IMR-90 (cell line): ENCODE measurements around the gene ZFPL1. TPM values are rescaled to one million over a fixed set of nuclear protein-coding genes. Genes with fewer than 3 reads are reported as not detected.

Source experiments
- ATAC-seq: fragments of 200-7000 bp; cut with Tn5 transposase; 2 replicates; pipeline ENCODE4 v1.9.1; 2020; ENCODE audit warnings: low read depth, mild to moderate bottlenecking, moderate library complexity
- BruUV-seq: library from RNA; stranded (reverse); fragments of 400-500 nt; replicated peaks from 2 replicates; lab custom pipeline; 2021; lab: Mats Ljungman, UMichigan
- CTCF ChIA-PET: fragments of 300-600 bp; formaldehyde crosslinking; extraction: SDS; loops from one replicate; lab custom pipeline; 2021; ENCODE audit warnings: antibody characterized with exemption; lab: Yijun Ruan, JAX
- POLR2A ChIA-PET: fragments of 300-600 bp; sonication (Branson Sonifier 250); formaldehyde crosslinking; loops from one replicate; lab custom pipeline; 2022; ENCODE audit warnings: antibody characterized with exemption; ENCODE audit not compliant: unreplicated experiment; lab: Charles Lee
- DNase-seq: peaks from one replicate; pipeline ENCODE4 v3.0.0; 2013
- H2AFZ ChIP-seq: replicated peaks from 2 replicates; pipeline ENCODE3; 2013; ENCODE audit warnings: low read length, mild to moderate bottlenecking; ENCODE audit not compliant: poor library complexity
- H2AK5ac ChIP-seq: 2 replicates; pipeline ENCODE4 v1.6.1; 2013; ENCODE audit warnings: low read depth, low read length, inconsistent platforms
- H2AK9ac ChIP-seq: replicated peaks from 2 replicates; pipeline ENCODE3; 2013; ENCODE audit warnings: mild to moderate bottlenecking, low read depth, low read length, moderate library complexity; ENCODE audit not compliant: poor library complexity
- H2BK120ac ChIP-seq: 2 replicates; pipeline ENCODE4 v1.6.1; 2013; ENCODE audit warnings: low read depth, low read length, inconsistent platforms
- H2BK15ac ChIP-seq: 3 replicates; pipeline ENCODE4 v1.6.1; 2013; ENCODE audit warnings: low read depth, low read length, inconsistent platforms
- H2BK20ac ChIP-seq: 2 replicates; pipeline ENCODE4 v1.6.1; 2013; ENCODE audit warnings: low read depth, mild to moderate bottlenecking, inconsistent platforms, low read length, moderate library complexity
- H2BK5ac ChIP-seq: 2 replicates; pipeline ENCODE4 v1.6.1; 2013; ENCODE audit warnings: mild to moderate bottlenecking, low read depth, low read length, inconsistent platforms; ENCODE audit not compliant: poor library complexity, severe bottlenecking
- H3K14ac ChIP-seq: replicated peaks from 2 replicates; pipeline ENCODE4 v1.6.1; 2013; ENCODE audit warnings: low read depth, low read length, inconsistent platforms
- H3K18ac ChIP-seq: 2 replicates; pipeline ENCODE4 v1.6.1; 2013; ENCODE audit warnings: low read depth, low read length, control low read depth
- H3K23ac ChIP-seq: 2 replicates; pipeline ENCODE4 v1.6.1; 2013; ENCODE audit warnings: low read depth, low read length, inconsistent platforms
- H3K27ac ChIP-seq: 2 replicates; pipeline ENCODE4 v1.5.1; 2013; ENCODE audit warnings: mild to moderate bottlenecking, control low read depth, low read length; ENCODE audit not compliant: insufficient read depth
- H3K27me3 ChIP-seq: 2 replicates; pipeline ENCODE4 v1.6.1; 2013; ENCODE audit warnings: low read length; ENCODE audit not compliant: control insufficient read depth, insufficient read depth
- H3K36me3 ChIP-seq: 2 replicates; pipeline ENCODE4 v1.6.1; 2013; ENCODE audit warnings: low read length, mixed read lengths; ENCODE audit not compliant: control insufficient read depth, insufficient read depth
- H3K4ac ChIP-seq: 2 replicates; pipeline ENCODE4 v1.6.1; 2013; ENCODE audit warnings: low read depth, low read length, inconsistent platforms
- H3K4me1 ChIP-seq: 2 replicates; pipeline ENCODE4 v1.6.1; 2013; ENCODE audit warnings: low read length, mixed read lengths; ENCODE audit not compliant: control insufficient read depth, insufficient read depth
- H3K4me2 ChIP-seq: 2 replicates; pipeline ENCODE4 v1.6.1; 2013; ENCODE audit warnings: low read depth, mild to moderate bottlenecking, control low read depth, low read length, moderate library complexity
- H3K4me3 ChIP-seq: 2 replicates; pipeline ENCODE4 v1.5.1; 2013; ENCODE audit warnings: low read depth, mild to moderate bottlenecking, control low read depth, low read length, moderate library complexity; ENCODE audit not compliant: insufficient read depth
- H3K56ac ChIP-seq: 2 replicates; pipeline ENCODE4 v1.6.1; 2013; ENCODE audit warnings: low read length, inconsistent platforms; ENCODE audit not compliant: insufficient read depth; ENCODE audit errors: extremely low read depth
- H3K79me1 ChIP-seq, 2 experiments: 2 replicates each; pipeline ENCODE4 v1.6.1; 2013; ENCODE audit warnings: low read length in 2 of 2, inconsistent platforms in 1 of 2, low read depth in 1 of 2
- H3K9ac ChIP-seq: 2 replicates; pipeline ENCODE4 v1.6.1; 2013; ENCODE audit warnings: low read depth, low read length, control low read depth
- H3K9me1 ChIP-seq: 2 replicates; pipeline ENCODE4 v1.6.1; 2013; ENCODE audit warnings: low read length, inconsistent platforms; ENCODE audit not compliant: insufficient read depth
- H3K9me3 ChIP-seq: 2 replicates; pipeline ENCODE4 v1.6.1; 2013; ENCODE audit warnings: low read length; ENCODE audit not compliant: control insufficient read depth, insufficient read depth
- H4K20me1 ChIP-seq: 2 replicates; pipeline ENCODE4 v1.6.1; 2013; ENCODE audit warnings: low read length, inconsistent platforms; ENCODE audit not compliant: insufficient read depth
- H4K5ac ChIP-seq: 2 replicates; pipeline ENCODE4 v1.6.1; 2013; ENCODE audit warnings: mild to moderate bottlenecking, low read depth, low read length, control low read depth
- H4K8ac ChIP-seq, 2 experiments: 2 replicates each; pipeline ENCODE4 v1.6.1; 2013; ENCODE audit warnings: low read depth in 2 of 2, low read length in 2 of 2, control low read depth in 1 of 2, inconsistent platforms in 1 of 2
- H4K91ac ChIP-seq: 2 replicates; pipeline ENCODE4 v1.6.1; 2013; ENCODE audit warnings: low read depth, low read length, inconsistent platforms; ENCODE audit not compliant: insufficient read depth
- BHLHE40 ChIP-seq: fragments of 150-350 bp; IDR thresholded peaks from 2 replicates; pipeline ENCODE4 v1.6.1; 2016; ENCODE audit warnings: mild to moderate bottlenecking, low read depth, low read length
- CEBPB ChIP-seq: IDR thresholded peaks from 2 replicates; pipeline ENCODE4 v1.6.1; 2012; ENCODE audit warnings: low read depth, low read length, improper control_type of control experiment
- CHD1 ChIP-seq: IDR thresholded peaks from 2 replicates; pipeline ENCODE4 v1.6.1; 2012; ENCODE audit warnings: low read depth, low read length, improper control_type of control experiment
- FOS ChIP-seq: fragments of 150-350 bp; IDR thresholded peaks from 2 replicates; pipeline ENCODE4 v1.6.1; 2016; ENCODE audit warnings: low read depth, low read length
- MAFK ChIP-seq: IDR thresholded peaks from 2 replicates; pipeline ENCODE4 v1.6.1; 2012; ENCODE audit warnings: low read depth, low read length, improper control_type of control experiment
- MAZ ChIP-seq: IDR thresholded peaks from 2 replicates; pipeline ENCODE4 v1.6.1; 2012; ENCODE audit warnings: low read depth, mild to moderate bottlenecking, low read length, improper control_type of control experiment, moderate library complexity, borderline replicate concordance
- MXI1 ChIP-seq: IDR thresholded peaks from 2 replicates; pipeline ENCODE4 v1.6.1; 2012; ENCODE audit warnings: low read depth, mild to moderate bottlenecking, low read length, moderate library complexity, borderline replicate concordance
- NFE2L2 ChIP-seq: fragments of 150-350 bp; IDR thresholded peaks from 2 replicates; pipeline ENCODE4 v1.6.1; 2016; ENCODE audit warnings: low read depth, mild to moderate bottlenecking, low read length
- POLR2A ChIP-seq: IDR thresholded peaks from 2 replicates; pipeline ENCODE4 v1.6.1; 2012; ENCODE audit warnings: mild to moderate bottlenecking, low read depth, low read length
- RAD21 ChIP-seq: IDR thresholded peaks from 2 replicates; pipeline ENCODE4 v1.6.1; 2012; ENCODE audit warnings: low read length, improper control_type of control experiment
- RCOR1 ChIP-seq: IDR thresholded peaks from 2 replicates; pipeline ENCODE4 v1.6.1; 2012; ENCODE audit warnings: mild to moderate bottlenecking, low read length, improper control_type of control experiment; ENCODE audit not compliant: insufficient replicate concordance
- RFX5 ChIP-seq: IDR thresholded peaks from 2 replicates; pipeline ENCODE4 v1.8.0; 2012; ENCODE audit warnings: low read depth, mild to moderate bottlenecking, low read length, moderate library complexity
- SMC3 ChIP-seq: fragments of 150-350 bp; IDR thresholded peaks from 2 replicates; pipeline ENCODE4 v1.6.1; 2016; ENCODE audit warnings: low read depth, mild to moderate bottlenecking, antibody characterized with exemption, low read length, moderate library complexity
- WGBS, 2 experiments: methylation state at CpG; one replicate each; pipeline versions ENCODE4 v1.1.5 to v1.1.7; 2013; ENCODE audit warnings: missing lambda C conversion rate in 2 of 2; ENCODE audit not compliant: insufficient read length in 1 of 2; ENCODE audit errors: extremely low coverage in 2 of 2; 5-methylcytosine and 5-hydroxymethylcytosine counted together
- dilution Hi-C: fragments of 300-500 bp; cut with HindIII; formaldehyde crosslinking; loops from one replicate; pipeline ENCODE4 v1.14.3; 2018; ENCODE audit warnings: low sequenced_read_pairs; ENCODE audit not compliant: unreplicated experiment
- in situ Hi-C: fragments of 300-500 bp; cut with MboI; formaldehyde crosslinking; loops from 3 replicates; pipeline ENCODE4 v1.14.3; 2019; ENCODE audit warnings: low sequenced_read_pairs, inconsistent platforms, mixed read lengths
- intact Hi-C: fragments of 100-400 bp; cut with micrococcal nuclease; formaldehyde crosslinking; loops from 2 replicates; pipeline ENCODE4 v1.10.0; 2022
- polyA plus RNA-seq, 3 experiments: library from polyadenylated mRNA; depleted of rRNA; stranded (reverse); fragments of >200 nt; gene quantifications; 2 replicates each; pipeline ENCODE4 v1.2.3, GENCODE V29; 2012; ENCODE audit warnings: low replicate concordance in 1 of 3
- total RNA-seq: library from RNA; depleted of rRNA; stranded (reverse); fragments of >200 nt; gene quantifications from 2 replicates; pipeline ENCODE4 v1.2.3, GENCODE V29; 2012
- TF ChIP-seq, protein P1 (sequence below): fragments of 150-350 bp; IDR thresholded peaks from 2 replicates; pipeline ENCODE4 v1.6.1; 2017; ENCODE audit warnings: mild to moderate bottlenecking, antibody characterized with exemption, low read length, low read depth
- TF ChIP-seq, protein P2 (sequence below): fragments of 150-350 bp; IDR thresholded peaks from 2 replicates; pipeline ENCODE4 v1.6.1; 2016; ENCODE audit warnings: low read depth, mild to moderate bottlenecking, low read length, moderate library complexity, borderline replicate concordance
- TF ChIP-seq, protein P3 (sequence below): conservative IDR thresholded peaks from 2 replicates; pipeline ENCODE4 v1.5.1; 2012; ENCODE audit warnings: mild to moderate bottlenecking, low read depth, low read length, improper control_type of control experiment

The ZFPL1 gene
- total and polyA plus RNA-seq, 2 of the 4 experiments (the other 2 are of a cell fraction), result 24.0 to 67.5 TPM

DNA sequence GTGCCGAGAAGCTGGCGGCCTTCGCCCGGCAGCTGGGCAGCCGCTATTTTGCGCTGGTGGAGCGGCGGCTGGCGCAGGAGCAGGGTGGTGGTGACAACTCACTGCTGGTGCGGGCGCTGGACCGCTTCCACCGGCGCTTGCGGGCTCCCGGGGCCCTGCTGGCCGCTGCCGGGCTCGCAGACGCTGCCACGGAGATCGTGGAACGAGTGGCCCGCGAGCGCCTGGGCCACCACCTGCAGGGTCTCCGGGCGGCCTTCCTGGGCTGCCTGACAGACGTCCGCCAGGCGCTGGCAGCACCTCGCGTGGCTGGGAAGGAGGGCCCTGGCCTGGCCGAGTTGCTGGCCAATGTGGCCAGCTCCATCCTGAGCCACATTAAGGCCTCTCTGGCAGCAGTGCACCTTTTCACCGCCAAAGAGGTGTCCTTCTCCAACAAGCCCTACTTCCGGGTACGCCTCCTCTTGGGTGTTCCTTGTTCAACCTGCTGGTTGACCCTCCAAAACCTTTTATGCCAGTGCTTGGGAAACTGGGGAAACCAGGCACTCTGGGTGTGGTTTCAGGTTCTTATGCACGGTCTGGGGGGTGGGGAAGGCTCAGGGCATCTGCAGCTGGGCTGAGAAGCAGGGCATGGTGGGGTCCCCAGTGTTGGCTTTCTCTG, 24.6 kb downstream of the ZFPL1 start:
- Histone ChIP-seq H3K4me2 (no peak overlapping the region), H2AFZ (no peak overlapping the region), H3K4me1 (peaks cover 13% of the 10 kb centered on the region; the same call in 1 of the 2 replicates), H3K14ac (no peak overlapping the region), H3K79me1 (peaks cover 5 to 29% of the 10 kb centered on the region in 2 experiments; a peak in 3 of 4 replicates), H3K23ac (no peak overlapping the region), H4K8ac (no peak overlapping the region), H4K5ac (no peak overlapping the region), H2BK15ac (no peak overlapping the region), H2BK5ac (no peak overlapping the region), H3K9me1 (peaks cover under 1% of the 10 kb centered on the region; the same call in 1 of the 2 replicates), H3K27ac (no peak overlapping the region), H3K4ac (no peak overlapping the region), H3K9ac (no peak overlapping the region), H2AK5ac (no peak overlapping the region), H2BK120ac (no peak overlapping the region), H3K4me3 (no peak overlapping the region), H2BK20ac (no peak overlapping the region), H3K18ac (no peak overlapping the region), H4K91ac (no peak overlapping the region), H4K20me1 (peaks cover 11% of the 10 kb centered on the region; the same call in 1 of the 2 replicates), H3K27me3 (no peaks in the 10 kb centered on the region), H2AK9ac (no peak overlapping the region), H3K56ac (no peak overlapping the region), H3K9me3 (no peaks in the 10 kb centered on the region), H3K36me3 (peaks cover 11% of the 10 kb centered on the region; the same call in 1 of the 2 replicates)
- intact Hi-C loops (no loop called here), dilution Hi-C loops (no loop called here), in situ Hi-C loops (no loop called here)
- no peak for DNase-seq
- 96% methylated on average over 33 of the region's 38 CpGs; no CpG with 5 or more reads in 1 of the 2 experiments for WGBS, 2 experiments
- ATAC-seq, result no peak
- CTCF ChIA-PET, result no interaction called here
- TF ChIP-seq RFX5 (no peak), RCOR1 (no peak), CHD1 (no peak), MAZ (no peak), SMC3 (no peak), MAFK (no peak), RAD21 (no peak), MXI1 (no peak), POLR2A (no peak), CEBPB (no peak), BHLHE40 (no peak), FOS (no peak), NFE2L2 (no peak)
- TF ChIP-seq, protein P1, sequence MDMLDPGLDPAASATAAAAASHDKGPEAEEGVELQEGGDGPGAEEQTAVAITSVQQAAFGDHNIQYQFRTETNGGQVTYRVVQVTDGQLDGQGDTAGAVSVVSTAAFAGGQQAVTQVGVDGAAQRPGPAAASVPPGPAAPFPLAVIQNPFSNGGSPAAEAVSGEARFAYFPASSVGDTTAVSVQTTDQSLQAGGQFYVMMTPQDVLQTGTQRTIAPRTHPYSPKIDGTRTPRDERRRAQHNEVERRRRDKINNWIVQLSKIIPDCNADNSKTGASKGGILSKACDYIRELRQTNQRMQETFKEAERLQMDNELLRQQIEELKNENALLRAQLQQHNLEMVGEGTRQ, result no peak
- TF ChIP-seq, protein P2, sequence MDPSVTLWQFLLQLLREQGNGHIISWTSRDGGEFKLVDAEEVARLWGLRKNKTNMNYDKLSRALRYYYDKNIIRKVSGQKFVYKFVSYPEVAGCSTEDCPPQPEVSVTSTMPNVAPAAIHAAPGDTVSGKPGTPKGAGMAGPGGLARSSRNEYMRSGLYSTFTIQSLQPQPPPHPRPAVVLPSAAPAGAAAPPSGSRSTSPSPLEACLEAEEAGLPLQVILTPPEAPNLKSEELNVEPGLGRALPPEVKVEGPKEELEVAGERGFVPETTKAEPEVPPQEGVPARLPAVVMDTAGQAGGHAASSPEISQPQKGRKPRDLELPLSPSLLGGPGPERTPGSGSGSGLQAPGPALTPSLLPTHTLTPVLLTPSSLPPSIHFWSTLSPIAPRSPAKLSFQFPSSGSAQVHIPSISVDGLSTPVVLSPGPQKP, result no peak
- TF ChIP-seq, protein P3, sequence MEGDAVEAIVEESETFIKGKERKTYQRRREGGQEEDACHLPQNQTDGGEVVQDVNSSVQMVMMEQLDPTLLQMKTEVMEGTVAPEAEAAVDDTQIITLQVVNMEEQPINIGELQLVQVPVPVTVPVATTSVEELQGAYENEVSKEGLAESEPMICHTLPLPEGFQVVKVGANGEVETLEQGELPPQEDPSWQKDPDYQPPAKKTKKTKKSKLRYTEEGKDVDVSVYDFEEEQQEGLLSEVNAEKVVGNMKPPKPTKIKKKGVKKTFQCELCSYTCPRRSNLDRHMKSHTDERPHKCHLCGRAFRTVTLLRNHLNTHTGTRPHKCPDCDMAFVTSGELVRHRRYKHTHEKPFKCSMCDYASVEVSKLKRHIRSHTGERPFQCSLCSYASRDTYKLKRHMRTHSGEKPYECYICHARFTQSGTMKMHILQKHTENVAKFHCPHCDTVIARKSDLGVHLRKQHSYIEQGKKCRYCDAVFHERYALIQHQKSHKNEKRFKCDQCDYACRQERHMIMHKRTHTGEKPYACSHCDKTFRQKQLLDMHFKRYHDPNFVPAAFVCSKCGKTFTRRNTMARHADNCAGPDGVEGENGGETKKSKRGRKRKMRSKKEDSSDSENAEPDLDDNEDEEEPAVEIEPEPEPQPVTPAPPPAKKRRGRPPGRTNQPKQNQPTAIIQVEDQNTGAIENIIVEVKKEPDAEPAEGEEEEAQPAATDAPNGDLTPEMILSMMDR, result no peak
- BruUV-seq, result no TSS peak
- POLR2A ChIA-PET, result no interaction called here
